ENCODE results near the gene ASTN2. TPM values are rescaled to one million over a fixed set of nuclear protein-coding genes. Genes with fewer than 3 reads are reported as not detected.

Gene ASTN2
- total and polyA plus RNA-seq, 2 experiments from 2014 or later: 7.0 to 24.6 TPM

DNA sequence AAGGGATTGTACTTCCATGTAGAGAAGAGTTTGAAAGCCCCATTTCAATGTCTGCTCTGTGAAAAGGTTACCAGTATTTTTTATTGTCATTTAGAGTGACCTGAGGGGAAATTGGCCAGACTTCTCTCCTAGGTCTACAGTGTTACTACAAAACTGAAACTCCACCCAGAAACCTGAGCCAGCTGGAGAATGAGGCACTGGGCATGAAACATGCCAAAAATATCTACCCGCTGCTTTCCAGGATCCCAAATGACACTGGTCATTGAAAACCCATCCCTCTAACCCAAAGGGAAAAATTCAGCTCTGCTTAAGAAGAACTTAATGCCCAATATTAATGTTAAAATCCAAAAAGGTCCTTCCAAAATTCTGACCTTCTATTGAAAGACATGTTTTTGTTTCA lies 826.9 kb downstream of the ASTN2 start (continued):
- TF ChIP-seq, protein P1, sequence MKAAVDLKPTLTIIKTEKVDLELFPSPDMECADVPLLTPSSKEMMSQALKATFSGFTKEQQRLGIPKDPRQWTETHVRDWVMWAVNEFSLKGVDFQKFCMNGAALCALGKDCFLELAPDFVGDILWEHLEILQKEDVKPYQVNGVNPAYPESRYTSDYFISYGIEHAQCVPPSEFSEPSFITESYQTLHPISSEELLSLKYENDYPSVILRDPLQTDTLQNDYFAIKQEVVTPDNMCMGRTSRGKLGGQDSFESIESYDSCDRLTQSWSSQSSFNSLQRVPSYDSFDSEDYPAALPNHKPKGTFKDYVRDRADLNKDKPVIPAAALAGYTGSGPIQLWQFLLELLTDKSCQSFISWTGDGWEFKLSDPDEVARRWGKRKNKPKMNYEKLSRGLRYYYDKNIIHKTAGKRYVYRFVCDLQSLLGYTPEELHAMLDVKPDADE (IDR thresholded peaks at IDR 0.05): no peak

DNA sequence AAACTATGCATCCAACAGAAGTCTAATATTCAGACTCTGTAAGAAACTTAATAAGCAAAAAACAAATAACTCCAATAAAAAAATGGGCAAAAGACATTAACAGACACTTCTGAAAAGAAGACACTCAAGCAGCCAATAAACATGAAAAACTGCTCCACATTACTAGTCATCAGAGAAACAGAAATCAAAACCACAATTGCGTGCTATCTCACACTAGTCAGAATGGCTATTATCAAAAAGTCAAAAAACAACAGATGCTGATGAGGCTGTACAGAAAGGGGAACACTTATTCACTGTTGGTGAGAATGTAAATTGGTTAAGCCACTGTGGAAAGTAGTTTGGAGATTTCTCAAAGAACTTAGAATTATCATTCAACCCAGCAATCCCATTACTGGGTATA lies 829.0 kb downstream of the ASTN2 start:
- peaks cover 19% of the 10 kb centered on the region; the same call in 2 of the 3 replicates for H3K9me3 Mint-ChIP-seq
- no peaks in the 10 kb centered on the region for H3K4me1 ChIP-seq (ENCODE audit: insufficient read depth)
- H3K4me3 Mint-ChIP-seq: no peak overlapping the region
- no peak overlapping the region for H3K4me2 ChIP-seq
- peaks cover 2% of the 10 kb centered on the region; the same call in 2 of the 3 replicates for H3K4me1 Mint-ChIP-seq
- no peak overlapping the region for H2AFZ ChIP-seq
- no peak overlapping the region for H3K4me3 ChIP-seq
- H3K27me3 Mint-ChIP-seq (ENCODE audit: insufficient read depth, low read depth, poor library complexity): no peaks in the 10 kb centered on the region
- peaks cover 16% of the 10 kb centered on the region; the same call in 2 of the 3 replicates for H3K36me3 Mint-ChIP-seq (ENCODE audit: low read depth)
- H3K79me2 ChIP-seq (replicated peaks; ENCODE audit: insufficient read depth): no peaks in the 10 kb centered on the region
- no peaks in the 10 kb centered on the region for H3K27me3 ChIP-seq (ENCODE audit: insufficient read depth)
- H3F3A ChIP-seq (replicated peaks; ENCODE audit: low read depth): no peaks in the 10 kb centered on the region
- no peaks in the 10 kb centered on the region for H4K20me1 ChIP-seq (replicated peaks; ENCODE audit: insufficient read depth)
- no peaks in the 10 kb centered on the region; the same call in 1 of the 2 replicates for H3K9me2 ChIP-seq (ENCODE audit: insufficient read depth)
- H3K36me3 ChIP-seq (ENCODE audit: insufficient read depth): no peaks in the 10 kb centered on the region
- H3K27ac ChIP-seq (ENCODE audit: low read depth): no peak overlapping the region
- ATAC-seq (no peak), DNase-seq (ENCODE audit: low spot score) (no peak)
- H3K27ac Mint-ChIP-seq: no peak overlapping the region
- TF ChIP-seq, protein P2, sequence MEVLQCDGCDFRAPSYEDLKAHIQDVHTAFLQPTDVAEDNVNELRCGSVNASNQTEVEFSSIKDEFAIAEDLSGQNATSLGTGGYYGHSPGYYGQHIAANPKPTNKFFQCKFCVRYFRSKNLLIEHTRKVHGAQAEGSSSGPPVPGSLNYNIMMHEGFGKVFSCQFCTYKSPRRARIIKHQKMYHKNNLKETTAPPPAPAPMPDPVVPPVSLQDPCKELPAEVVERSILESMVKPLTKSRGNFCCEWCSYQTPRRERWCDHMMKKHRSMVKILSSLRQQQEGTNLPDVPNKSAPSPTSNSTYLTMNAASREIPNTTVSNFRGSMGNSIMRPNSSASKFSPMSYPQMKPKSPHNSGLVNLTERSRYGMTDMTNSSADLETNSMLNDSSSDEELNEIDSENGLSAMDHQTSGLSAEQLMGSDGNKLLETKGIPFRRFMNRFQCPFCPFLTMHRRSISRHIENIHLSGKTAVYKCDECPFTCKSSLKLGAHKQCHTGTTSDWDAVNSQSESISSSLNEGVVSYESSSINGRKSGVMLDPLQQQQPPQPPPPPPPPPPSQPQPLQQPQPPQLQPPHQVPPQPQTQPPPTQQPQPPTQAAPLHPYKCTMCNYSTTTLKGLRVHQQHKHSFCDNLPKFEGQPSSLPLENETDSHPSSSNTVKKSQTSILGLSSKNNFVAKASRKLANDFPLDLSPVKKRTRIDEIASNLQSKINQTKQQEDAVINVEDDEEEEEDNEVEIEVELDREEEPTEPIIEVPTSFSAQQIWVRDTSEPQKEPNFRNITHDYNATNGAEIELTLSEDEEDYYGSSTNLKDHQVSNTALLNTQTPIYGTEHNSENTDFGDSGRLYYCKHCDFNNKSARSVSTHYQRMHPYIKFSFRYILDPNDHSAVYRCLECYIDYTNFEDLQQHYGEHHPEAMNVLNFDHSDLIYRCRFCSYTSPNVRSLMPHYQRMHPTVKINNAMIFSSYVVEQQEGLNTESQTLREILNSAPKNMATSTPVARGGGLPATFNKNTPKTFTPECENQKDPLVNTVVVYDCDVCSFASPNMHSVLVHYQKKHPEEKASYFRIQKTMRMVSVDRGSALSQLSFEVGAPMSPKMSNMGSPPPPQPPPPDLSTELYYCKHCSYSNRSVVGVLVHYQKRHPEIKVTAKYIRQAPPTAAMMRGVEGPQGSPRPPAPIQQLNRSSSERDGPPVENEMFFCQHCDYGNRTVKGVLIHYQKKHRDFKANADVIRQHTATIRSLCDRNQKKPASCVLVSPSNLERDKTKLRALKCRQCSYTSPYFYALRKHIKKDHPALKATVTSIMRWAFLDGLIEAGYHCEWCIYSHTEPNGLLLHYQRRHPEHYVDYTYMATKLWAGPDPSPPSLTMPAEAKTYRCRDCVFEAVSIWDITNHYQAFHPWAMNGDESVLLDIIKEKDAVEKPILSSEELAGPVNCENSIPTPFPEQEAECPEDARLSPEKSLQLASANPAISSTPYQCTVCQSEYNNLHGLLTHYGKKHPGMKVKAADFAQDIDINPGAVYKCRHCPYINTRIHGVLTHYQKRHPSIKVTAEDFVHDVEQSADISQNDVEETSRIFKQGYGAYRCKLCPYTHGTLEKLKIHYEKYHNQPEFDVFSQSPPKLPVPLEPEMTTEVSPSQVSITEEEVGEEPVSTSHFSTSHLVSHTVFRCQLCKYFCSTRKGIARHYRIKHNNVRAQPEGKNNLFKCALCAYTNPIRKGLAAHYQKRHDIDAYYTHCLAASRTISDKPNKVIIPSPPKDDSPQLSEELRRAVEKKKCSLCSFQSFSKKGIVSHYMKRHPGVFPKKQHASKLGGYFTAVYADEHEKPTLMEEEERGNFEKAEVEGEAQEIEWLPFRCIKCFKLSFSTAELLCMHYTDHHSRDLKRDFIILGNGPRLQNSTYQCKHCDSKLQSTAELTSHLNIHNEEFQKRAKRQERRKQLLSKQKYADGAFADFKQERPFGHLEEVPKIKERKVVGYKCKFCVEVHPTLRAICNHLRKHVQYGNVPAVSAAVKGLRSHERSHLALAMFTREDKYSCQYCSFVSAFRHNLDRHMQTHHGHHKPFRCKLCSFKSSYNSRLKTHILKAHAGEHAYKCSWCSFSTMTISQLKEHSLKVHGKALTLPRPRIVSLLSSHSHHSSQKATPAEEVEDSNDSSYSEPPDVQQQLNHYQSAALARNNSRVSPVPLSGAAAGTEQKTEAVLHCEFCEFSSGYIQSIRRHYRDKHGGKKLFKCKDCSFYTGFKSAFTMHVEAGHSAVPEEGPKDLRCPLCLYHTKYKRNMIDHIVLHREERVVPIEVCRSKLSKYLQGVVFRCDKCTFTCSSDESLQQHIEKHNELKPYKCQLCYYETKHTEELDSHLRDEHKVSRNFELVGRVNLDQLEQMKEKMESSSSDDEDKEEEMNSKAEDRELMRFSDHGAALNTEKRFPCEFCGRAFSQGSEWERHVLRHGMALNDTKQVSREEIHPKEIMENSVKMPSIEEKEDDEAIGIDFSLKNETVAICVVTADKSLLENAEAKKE (CRISPR knock-in tag; IDR thresholded peaks at IDR 0.05): no peak
- no peak for TF ChIP-seq STAT1 (IDR thresholded peaks at IDR 0.05; ENCODE audit: unreplicated experiment)
- TF ChIP-seq POLR2AphosphoS5 (IDR thresholded peaks at IDR 0.05; ENCODE audit: low read depth): no peak
- TF ChIP-seq, protein P1 (IDR thresholded peaks at IDR 0.05): no peak
- TF ChIP-seq ZNF114 (CRISPR knock-in tag; IDR thresholded peaks at IDR 0.05): no peak
- no peak for TF ChIP-seq EZH2phosphoT487 (IDR thresholded peaks at IDR 0.05; ENCODE audit: unreplicated experiment)
- no peak for TF ChIP-seq NANOG (IDR thresholded peaks at IDR 0.05; ENCODE audit: borderline replicate concordance)
- no peak for TF ChIP-seq CREB1 (CRISPR knock-in tag; IDR thresholded peaks at IDR 0.05; ENCODE audit: low read depth)
- TF ChIP-seq EZH2 (IDR thresholded peaks at IDR 0.05; ENCODE audit: low read depth, unreplicated experiment): no peak
- TF ChIP-seq, protein P3, sequence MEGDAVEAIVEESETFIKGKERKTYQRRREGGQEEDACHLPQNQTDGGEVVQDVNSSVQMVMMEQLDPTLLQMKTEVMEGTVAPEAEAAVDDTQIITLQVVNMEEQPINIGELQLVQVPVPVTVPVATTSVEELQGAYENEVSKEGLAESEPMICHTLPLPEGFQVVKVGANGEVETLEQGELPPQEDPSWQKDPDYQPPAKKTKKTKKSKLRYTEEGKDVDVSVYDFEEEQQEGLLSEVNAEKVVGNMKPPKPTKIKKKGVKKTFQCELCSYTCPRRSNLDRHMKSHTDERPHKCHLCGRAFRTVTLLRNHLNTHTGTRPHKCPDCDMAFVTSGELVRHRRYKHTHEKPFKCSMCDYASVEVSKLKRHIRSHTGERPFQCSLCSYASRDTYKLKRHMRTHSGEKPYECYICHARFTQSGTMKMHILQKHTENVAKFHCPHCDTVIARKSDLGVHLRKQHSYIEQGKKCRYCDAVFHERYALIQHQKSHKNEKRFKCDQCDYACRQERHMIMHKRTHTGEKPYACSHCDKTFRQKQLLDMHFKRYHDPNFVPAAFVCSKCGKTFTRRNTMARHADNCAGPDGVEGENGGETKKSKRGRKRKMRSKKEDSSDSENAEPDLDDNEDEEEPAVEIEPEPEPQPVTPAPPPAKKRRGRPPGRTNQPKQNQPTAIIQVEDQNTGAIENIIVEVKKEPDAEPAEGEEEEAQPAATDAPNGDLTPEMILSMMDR (conservative IDR thresholded peaks at IDR 0.05; ENCODE audit: low read depth in 2 of 2): no peak
- no peak for TF ChIP-seq ZNF331 (CRISPR knock-in tag; IDR thresholded peaks at IDR 0.05; ENCODE audit: low read depth)
- TF ChIP-seq, protein P4, sequence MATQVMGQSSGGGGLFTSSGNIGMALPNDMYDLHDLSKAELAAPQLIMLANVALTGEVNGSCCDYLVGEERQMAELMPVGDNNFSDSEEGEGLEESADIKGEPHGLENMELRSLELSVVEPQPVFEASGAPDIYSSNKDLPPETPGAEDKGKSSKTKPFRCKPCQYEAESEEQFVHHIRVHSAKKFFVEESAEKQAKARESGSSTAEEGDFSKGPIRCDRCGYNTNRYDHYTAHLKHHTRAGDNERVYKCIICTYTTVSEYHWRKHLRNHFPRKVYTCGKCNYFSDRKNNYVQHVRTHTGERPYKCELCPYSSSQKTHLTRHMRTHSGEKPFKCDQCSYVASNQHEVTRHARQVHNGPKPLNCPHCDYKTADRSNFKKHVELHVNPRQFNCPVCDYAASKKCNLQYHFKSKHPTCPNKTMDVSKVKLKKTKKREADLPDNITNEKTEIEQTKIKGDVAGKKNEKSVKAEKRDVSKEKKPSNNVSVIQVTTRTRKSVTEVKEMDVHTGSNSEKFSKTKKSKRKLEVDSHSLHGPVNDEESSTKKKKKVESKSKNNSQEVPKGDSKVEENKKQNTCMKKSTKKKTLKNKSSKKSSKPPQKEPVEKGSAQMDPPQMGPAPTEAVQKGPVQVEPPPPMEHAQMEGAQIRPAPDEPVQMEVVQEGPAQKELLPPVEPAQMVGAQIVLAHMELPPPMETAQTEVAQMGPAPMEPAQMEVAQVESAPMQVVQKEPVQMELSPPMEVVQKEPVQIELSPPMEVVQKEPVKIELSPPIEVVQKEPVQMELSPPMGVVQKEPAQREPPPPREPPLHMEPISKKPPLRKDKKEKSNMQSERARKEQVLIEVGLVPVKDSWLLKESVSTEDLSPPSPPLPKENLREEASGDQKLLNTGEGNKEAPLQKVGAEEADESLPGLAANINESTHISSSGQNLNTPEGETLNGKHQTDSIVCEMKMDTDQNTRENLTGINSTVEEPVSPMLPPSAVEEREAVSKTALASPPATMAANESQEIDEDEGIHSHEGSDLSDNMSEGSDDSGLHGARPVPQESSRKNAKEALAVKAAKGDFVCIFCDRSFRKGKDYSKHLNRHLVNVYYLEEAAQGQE (IDR thresholded peaks at IDR 0.05; ENCODE audit: unreplicated experiment): no peak

Measured in GM23338 (cell line).